Right atrium auricular region (tissue), 2 donors: ENCODE results near the gene METTL6. TPM values are rescaled to one million over a fixed set of nuclear protein-coding genes. Genes with fewer than 3 reads are reported as not detected.
A peak's percentile ranks its signal among the peaks of the same experiment; 100 is the strongest.

Experiments
- DNase-seq: peaks from one replicate; pipeline ENCODE4 v3.0.0-alpha.2; 2019; ENCODE audit warnings: low spot score
- H3K27ac ChIP-seq, 2 donors: fragments of 200-600 bp; sonication (generic); 1 replicate in 1 of 2; 2 replicates in 1 of 2; pipeline ENCODE4 v1.5.1; 2016 to 2019
- H3K27me3 ChIP-seq, 2 donors: fragments of 200-600 bp; sonication (generic); one replicate each; pipeline versions ENCODE4 v1.5.1 to v1.6.0; 2017 to 2019
- H3K36me3 ChIP-seq: fragments of 200-600 bp; sonication (generic); one replicate; pipeline ENCODE4 v1.5.1; 2016
- H3K4me1 ChIP-seq, 2 donors: fragments of 200-600 bp; sonication (generic); one replicate each; pipeline versions ENCODE4 v1.5.1 to v1.6.0; 2017 to 2019
- H3K4me3 ChIP-seq, 2 donors: fragments of 200-600 bp; sonication (generic); 1 replicate in 1 of 2; 2 replicates in 1 of 2; pipeline ENCODE4 v1.5.1; 2017 to 2019; ENCODE audit warnings: mild to moderate bottlenecking in 1 of 2, moderate library complexity in 1 of 2
- H3K9me3 ChIP-seq, 2 donors: fragments of 200-600 bp; sonication (generic); one replicate each; pipeline ENCODE4 v1.5.1; 2019
- total RNA-seq, 2 donors: library from RNA; depleted of rRNA; stranded (reverse); fragments of >200 nt; gene quantifications; one replicate each; pipeline ENCODE4 v1.1.0, GENCODE V29; 2016
- TF ChIP-seq, protein P1 (sequence below), 2 donors: fragments of 200-600 bp; sonication (generic); IDR thresholded peaks; one replicate each; pipeline ENCODE4 v1.5.1; 2019; ENCODE audit warnings: antibody characterized with exemption in 2 of 2

METTL6 gene, protein sequence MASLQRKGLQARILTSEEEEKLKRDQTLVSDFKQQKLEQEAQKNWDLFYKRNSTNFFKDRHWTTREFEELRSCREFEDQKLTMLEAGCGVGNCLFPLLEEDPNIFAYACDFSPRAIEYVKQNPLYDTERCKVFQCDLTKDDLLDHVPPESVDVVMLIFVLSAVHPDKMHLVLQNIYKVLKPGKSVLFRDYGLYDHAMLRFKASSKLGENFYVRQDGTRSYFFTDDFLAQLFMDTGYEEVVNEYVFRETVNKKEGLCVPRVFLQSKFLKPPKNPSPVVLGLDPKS
- 1 to 10 TPM; 6.3 to 7.8 TPM for total RNA-seq

DNA sequence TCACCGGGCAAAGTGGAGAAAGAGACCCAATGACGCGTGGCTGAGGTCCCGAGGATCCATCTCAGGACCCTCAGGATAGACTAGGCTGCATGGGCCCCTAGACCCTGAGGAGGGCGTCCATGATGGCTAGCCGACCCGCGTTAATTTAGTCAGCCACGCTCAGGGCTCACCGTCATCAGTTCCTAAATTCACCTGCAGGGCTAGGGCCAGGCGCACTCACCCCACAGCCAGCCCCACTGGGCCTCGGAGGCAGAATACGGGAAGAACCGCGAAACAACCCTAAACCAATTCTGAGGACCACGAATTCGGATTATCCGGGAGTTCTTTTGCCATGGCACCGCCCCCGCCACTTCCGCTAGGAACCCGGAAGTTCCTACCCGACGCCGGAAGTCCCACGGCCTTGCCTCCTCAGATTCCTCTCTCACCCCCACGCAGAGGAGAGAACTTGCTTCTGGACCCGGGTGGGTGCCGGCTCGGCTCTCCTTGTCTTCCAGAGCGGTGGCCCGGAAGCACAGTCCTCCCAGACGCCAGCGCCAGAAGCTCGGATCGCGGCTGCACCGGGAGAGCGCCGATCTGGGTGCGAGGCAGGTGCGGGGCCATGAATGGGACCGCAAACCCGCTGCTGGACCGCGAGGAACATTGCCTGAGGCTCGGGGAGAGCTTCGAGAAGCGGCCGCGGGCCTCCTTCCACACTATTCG, at the start of gene METTL6, which contains the start of gene EAF1:
Gene METTL6, minus strand, starts transcription at position 363 of the 699 bp plus-strand sequence. CDS start 1,033 bp downstream, outside the sequence.
Gene EAF1, plus strand, starts transcription at position 417 of the 699 bp plus-strand sequence. Its CDS starts 182 bp downstream, at position 599.
- no peaks in the 10 kb centered on the region for H3K9me3 ChIP-seq
- peaks cover 27% of the 10 kb centered on the region for H3K36me3 ChIP-seq
- H3K27ac ChIP-seq = peak within 1 kb of the TSS; percentile 82 to 83
- H3K4me3 ChIP-seq = peak within 1 kb of the TSS; percentile 87 to 96
- no peaks in the 10 kb centered on the region for H3K27me3 ChIP-seq
- TF ChIP-seq, protein P1, sequence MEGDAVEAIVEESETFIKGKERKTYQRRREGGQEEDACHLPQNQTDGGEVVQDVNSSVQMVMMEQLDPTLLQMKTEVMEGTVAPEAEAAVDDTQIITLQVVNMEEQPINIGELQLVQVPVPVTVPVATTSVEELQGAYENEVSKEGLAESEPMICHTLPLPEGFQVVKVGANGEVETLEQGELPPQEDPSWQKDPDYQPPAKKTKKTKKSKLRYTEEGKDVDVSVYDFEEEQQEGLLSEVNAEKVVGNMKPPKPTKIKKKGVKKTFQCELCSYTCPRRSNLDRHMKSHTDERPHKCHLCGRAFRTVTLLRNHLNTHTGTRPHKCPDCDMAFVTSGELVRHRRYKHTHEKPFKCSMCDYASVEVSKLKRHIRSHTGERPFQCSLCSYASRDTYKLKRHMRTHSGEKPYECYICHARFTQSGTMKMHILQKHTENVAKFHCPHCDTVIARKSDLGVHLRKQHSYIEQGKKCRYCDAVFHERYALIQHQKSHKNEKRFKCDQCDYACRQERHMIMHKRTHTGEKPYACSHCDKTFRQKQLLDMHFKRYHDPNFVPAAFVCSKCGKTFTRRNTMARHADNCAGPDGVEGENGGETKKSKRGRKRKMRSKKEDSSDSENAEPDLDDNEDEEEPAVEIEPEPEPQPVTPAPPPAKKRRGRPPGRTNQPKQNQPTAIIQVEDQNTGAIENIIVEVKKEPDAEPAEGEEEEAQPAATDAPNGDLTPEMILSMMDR (IDR thresholded peaks at IDR 0.05) = peak in 1 of 2 donors; percentile 38
- H3K4me1 ChIP-seq = peaks cover 0 to 29% of the 10 kb centered on the region in 2 donors
- DNase-seq = peak; percentile 88

DNA sequence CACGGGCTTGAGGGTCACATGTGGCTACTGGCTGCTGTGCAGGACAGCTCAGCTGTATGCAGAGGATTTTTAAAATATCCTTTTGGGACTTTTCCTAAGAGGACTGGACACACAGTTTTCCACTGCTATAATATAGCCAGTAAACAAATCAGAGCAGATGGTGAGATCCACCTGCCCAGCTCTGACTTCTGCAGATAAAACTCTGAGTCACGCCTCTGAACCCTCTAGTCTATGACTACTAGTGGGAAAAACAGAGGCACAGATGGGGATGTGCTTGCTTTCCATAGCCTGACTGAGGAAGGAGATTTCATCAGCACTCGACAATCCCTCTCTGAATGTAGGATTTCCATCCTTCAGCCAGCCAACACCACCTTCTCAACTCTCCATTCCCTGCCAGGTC, 49.0 kb upstream of the METTL6 start:
- TF ChIP-seq, protein P1 (IDR thresholded peaks at IDR 0.05) = no peak
- no peaks in the 10 kb centered on the region for H3K27me3 ChIP-seq
- H3K36me3 ChIP-seq = no peaks in the 10 kb centered on the region
- no peaks in the 10 kb centered on the region for H3K9me3 ChIP-seq
- no peak overlapping the region for H3K4me3 ChIP-seq
- peaks cover 0 to 29% of the 10 kb centered on the region in 2 donors for H3K4me1 ChIP-seq
- no peak for DNase-seq
- no peak overlapping the region for H3K27ac ChIP-seq

DNA sequence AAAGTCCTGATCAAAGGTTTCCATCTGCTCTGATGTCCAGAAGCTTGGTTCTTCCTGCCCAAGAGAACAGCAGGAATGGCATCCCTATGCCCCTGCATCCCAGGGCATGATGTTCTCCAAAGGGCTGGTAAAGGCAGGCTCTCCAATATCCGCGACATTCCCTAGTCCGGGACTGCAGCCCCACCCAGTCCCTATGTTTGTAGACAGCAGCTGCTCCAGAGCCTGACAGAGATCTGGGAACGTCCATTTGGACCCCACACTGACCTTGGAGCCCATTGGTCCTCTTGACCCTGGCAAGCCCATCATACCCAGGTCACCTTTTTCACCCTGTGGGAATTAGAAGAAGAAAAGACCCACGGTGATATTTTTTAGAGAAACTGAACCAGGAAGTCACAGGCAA, 47.8 kb upstream of the METTL6 start:
- no peak for DNase-seq
- no peaks in the 10 kb centered on the region for H3K36me3 ChIP-seq
- no peaks in the 10 kb centered on the region for H3K9me3 ChIP-seq
- TF ChIP-seq, protein P1 (IDR thresholded peaks at IDR 0.05) = no peak
- peaks cover 0 to 29% of the 10 kb centered on the region in 2 donors for H3K4me1 ChIP-seq
- no peaks in the 10 kb centered on the region for H3K27me3 ChIP-seq
- no peak overlapping the region for H3K4me3 ChIP-seq
- no peak overlapping the region for H3K27ac ChIP-seq

DNA sequence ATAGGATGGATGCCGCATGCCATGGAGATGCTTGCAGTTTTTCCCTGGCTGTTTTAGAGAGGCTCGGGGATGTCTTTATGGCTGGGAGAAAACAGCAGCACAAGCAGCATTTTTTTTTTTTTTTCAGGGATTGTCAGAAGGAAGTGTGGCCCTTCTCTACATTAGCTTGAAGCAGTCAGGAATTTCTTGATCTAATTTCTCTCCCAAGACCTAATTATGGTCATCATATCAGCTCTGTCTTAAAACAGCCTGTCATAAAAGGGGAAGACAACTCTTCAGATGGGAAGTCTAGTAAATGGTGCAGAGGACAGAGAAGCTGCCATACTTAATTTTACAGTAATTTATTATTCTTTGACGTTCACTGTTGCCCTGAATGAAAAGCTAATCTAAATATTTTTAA, 44.5 kb upstream of the METTL6 start:
- H3K9me3 ChIP-seq = no peaks in the 10 kb centered on the region
- H3K27ac ChIP-seq = no peak overlapping the region
- peaks cover 0 to 6% of the 10 kb centered on the region in 2 donors for H3K4me1 ChIP-seq
- H3K36me3 ChIP-seq = no peaks in the 10 kb centered on the region
- TF ChIP-seq, protein P1 (IDR thresholded peaks at IDR 0.05) = no peak
- no peaks in the 10 kb centered on the region for H3K27me3 ChIP-seq
- no peak overlapping the region for H3K4me3 ChIP-seq
- DNase-seq = no peak

DNA sequence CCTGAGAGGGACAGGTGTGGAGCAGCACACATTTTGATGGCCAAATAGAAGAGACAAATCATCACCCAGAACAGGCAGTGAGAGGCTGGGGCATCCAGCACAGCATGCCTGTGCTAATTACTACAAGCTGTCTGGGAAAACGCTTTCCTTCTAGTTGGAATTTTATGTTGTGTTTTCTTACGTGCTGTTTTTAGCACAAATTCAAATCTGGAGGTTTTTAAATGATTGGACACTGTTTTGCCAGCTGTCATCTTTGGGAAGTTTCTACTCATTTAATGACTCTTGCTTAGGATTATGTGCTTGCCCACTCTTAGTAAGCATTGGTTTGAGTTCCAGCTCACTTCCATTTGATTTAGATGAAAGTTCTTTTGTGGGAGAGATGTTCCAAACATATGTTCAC, 43.5 kb upstream of the METTL6 start:
- DNase-seq = no peak
- TF ChIP-seq, protein P1 (IDR thresholded peaks at IDR 0.05) = no peak
- no peaks in the 10 kb centered on the region for H3K4me1 ChIP-seq

More for the DNA sequence above, 43.5 kb upstream of the METTL6 start:
- H3K27me3 ChIP-seq = no peaks in the 10 kb centered on the region
- no peaks in the 10 kb centered on the region for H3K9me3 ChIP-seq
- no peaks in the 10 kb centered on the region for H3K36me3 ChIP-seq
- H3K27ac ChIP-seq = no peak overlapping the region
- H3K4me3 ChIP-seq = no peak overlapping the region
